Occipital lobe (tissue), 1 donor: Measurements from ENCODE around the gene POLR2E. TPM values are rescaled to one million over a fixed set of nuclear protein-coding genes. Genes with fewer than 3 reads are reported as not detected.

Source experiments
- total RNA-seq: library from RNA; depleted of rRNA; stranded (reverse); fragments of >200 nt; gene quantifications from one replicate; pipeline ENCODE4 v1.2.3, GENCODE V29; 2014

The POLR2E gene
- total RNA-seq, 1 donor from 2014 or later, result 31.8 TPM

Other genes starting within 250 kb of the POLR2E start
- not detected for gene ELANE, start 243.1 kb downstream of the POLR2E start, total RNA-seq
- gene CFD, start 235.7 kb downstream of the POLR2E start, total RNA-seq, result 2.8 TPM
- gene MED16, start 202.2 kb downstream of the POLR2E start, total RNA-seq, result 17.9 TPM
- gene RNU6-9, start 201.9 kb downstream of the POLR2E start, total RNA-seq, result not detected
- gene R3HDM4, start 182.2 kb downstream of the POLR2E start, total RNA-seq, result 31.4 TPM
- gene KISS1R, start 178.0 kb downstream of the POLR2E start, total RNA-seq, result not detected
- gene ARID3A, start 169.3 kb downstream of the POLR2E start, total RNA-seq, result 8.0 TPM
- 44.1 TPM for gene WDR18, start 111.0 kb downstream of the POLR2E start, total RNA-seq
- gene GRIN3B, start 95.0 kb downstream of the POLR2E start, total RNA-seq, result not detected
- 33.8 TPM for gene TMEM259, start 74.3 kb downstream of the POLR2E start, total RNA-seq
- gene RNU6-2, start 73.9 kb downstream of the POLR2E start, total RNA-seq, result not detected
- gene CNN2, start 68.8 kb downstream of the POLR2E start, total RNA-seq, result 9.5 TPM
- gene ABCA7, start 55.3 kb downstream of the POLR2E start, total RNA-seq, result 0.78 TPM
- gene ARHGAP45, start 28.2 kb downstream of the POLR2E start, total RNA-seq, result 1.7 TPM
- gene GPX4, start 8.6 kb upstream of the POLR2E start, total RNA-seq, result 83.8 TPM
- gene SBNO2, start 78.9 kb upstream of the POLR2E start, total RNA-seq, result 4.2 TPM
- 49.0 TPM for gene STK11, start 110.4 kb upstream of the POLR2E start, total RNA-seq
- 6.6 TPM for gene CBARP, start 142.6 kb upstream of the POLR2E start, total RNA-seq
- 11.9 TPM for gene ATP5F1D, start 146.4 kb upstream of the POLR2E start, total RNA-seq
- 15.3 TPM for gene MIDN, start 153.2 kb upstream of the POLR2E start, total RNA-seq
- gene CIRBP, start 174.0 kb upstream of the POLR2E start, total RNA-seq, result 598 TPM
- gene FAM174C, start 180.2 kb upstream of the POLR2E start, total RNA-seq, result 6.7 TPM
- 8.1 TPM for gene EFNA2, start 190.5 kb upstream of the POLR2E start, total RNA-seq